K562 (cell line): ENCODE data around the gene SOX12. TPM values are rescaled to one million over a fixed set of nuclear protein-coding genes. Genes with fewer than 3 reads are reported as not detected.

ENCODE experiments used
- CHD4 ChIP-seq: fragments of 200-600 bp; sonication (generic); IDR thresholded peaks from 3 replicates; pipeline ENCODE4 v1.6.1; 2012; ENCODE audit warnings: low read depth, mild to moderate bottlenecking, mixed read lengths, low read length, inconsistent platforms; ENCODE audit not compliant: insufficient read depth, insufficient replicate concordance, poor library complexity, severe bottlenecking
- COPS2 ChIP-seq: fragments of 450-650 bp; conservative IDR thresholded peaks from 2 replicates; pipeline ENCODE4 v1.6.1; 2016; ENCODE audit warnings: mild to moderate bottlenecking, moderate library complexity
- FOXM1 ChIP-seq, 2 experiments: fragments of 450-650 bp in 1 of 2; sonication (generic) in 1 of 2; formaldehyde crosslinking in 1 of 2; IDR thresholded peaks; 2 replicates each; pipeline versions ENCODE4 v1.6.1 to v1.9.0; 2017 to 2022; ENCODE audit warnings: low read depth in 2 of 2, mild to moderate bottlenecking in 2 of 2, missing genetic modification reagents in 1 of 2, moderate library complexity in 1 of 2
- JUNB ChIP-seq: fragments of 450-650 bp; formaldehyde crosslinking; conservative IDR thresholded peaks from 2 replicates; pipeline ENCODE4 v1.4.0; 2020; ENCODE audit warnings: mild to moderate bottlenecking
- MIER1 ChIP-seq: fragments of 450-650 bp; IDR thresholded peaks from 2 replicates; pipeline ENCODE4 v1.6.1; 2016; ENCODE audit warnings: antibody characterized with exemption, mild to moderate bottlenecking, low read depth
- NFXL1 ChIP-seq: fragments of 450-650 bp; formaldehyde crosslinking; IDR thresholded peaks from 2 replicates; pipeline ENCODE4 v1.4.0; 2021; ENCODE audit warnings: mild to moderate bottlenecking
- SMC3 ChIP-seq: conservative IDR thresholded peaks from 2 replicates; pipeline ENCODE4 v1.6.1; 2011; ENCODE audit warnings: low read depth, low read length, improper control_type of control experiment; ENCODE audit not compliant: insufficient read depth
- ZBTB34 ChIP-seq: fragments of 250-450 bp; sonication (Bioruptor Pico); IDR thresholded peaks from 2 replicates; pipeline ENCODE4 v1.8.0; 2021; ENCODE audit warnings: mild to moderate bottlenecking, moderate library complexity
- ZNF212 ChIP-seq: fragments of 450-650 bp; formaldehyde crosslinking; IDR thresholded peaks from 2 replicates; pipeline ENCODE4 v1.4.0; 2020; ENCODE audit warnings: mild to moderate bottlenecking
- polyA plus RNA-seq, 8 experiments: library from polyadenylated mRNA; depleted of rRNA in 4 of 8; stranded (reverse) in 5 of 8; unstranded in 3 of 8; fragments of >200 nt; fragmentation: Nextera tagmentation in 2 of 8; fragmentation: Illumina TruSeq in 1 of 8; extraction: Ambion mirVana in 2 of 8; extraction: Trizol in 1 of 8; gene quantifications; 2 replicates each; pipeline versions ENCODE4 v1.2.1 to v1.2.3, GENCODE V29; 2011 to 2014; ENCODE audit warnings: inconsistent platforms in 1 of 8, missing spikeins in 1 of 8
- total RNA-seq, 7 experiments: library from RNA; depleted of rRNA in 6 of 7; stranded (reverse); fragments of >200 nt in 6 of 7; fragmentation: Illumina TruSeq in 2 of 7; extraction: Trizol in 2 of 7; gene quantifications; 2 replicates each; pipeline versions ENCODE4 v1.2.1 to v1.2.3, GENCODE V29; 2011 to 2021; ENCODE audit warnings: low replicate concordance in 1 of 7
- TF ChIP-seq, protein P1 (sequence below), 2 experiments: fragments of 450-650 bp in 1 of 2; IDR thresholded peaks; 2 replicates each; pipeline ENCODE4 v1.6.1; 2011 to 2017; ENCODE audit warnings: low read depth in 2 of 2, antibody characterized with exemption in 1 of 2, borderline replicate concordance in 1 of 2, low read length in 1 of 2, mild to moderate bottlenecking in 1 of 2, mixed read lengths in 1 of 2; ENCODE audit not compliant: control insufficient read depth in 1 of 2
- TF ChIP-seq, protein P2 (sequence below): fragments of 450-650 bp; IDR thresholded peaks from 2 replicates; pipeline ENCODE4 v1.6.1; 2016; ENCODE audit warnings: borderline replicate concordance
- TF ChIP-seq, protein P3 (sequence below): fragments of 450-650 bp; IDR thresholded peaks from 2 replicates; pipeline ENCODE4 v1.6.1; 2016; ENCODE audit warnings: antibody characterized with exemption

Gene SOX12
- total and polyA plus RNA-seq, 9 of the 15 experiments (the other 6 are each of a cell fraction or from before 2014, with no cell fraction given) = 0.42 to 26.3 (median 2.6) TPM

DNA sequence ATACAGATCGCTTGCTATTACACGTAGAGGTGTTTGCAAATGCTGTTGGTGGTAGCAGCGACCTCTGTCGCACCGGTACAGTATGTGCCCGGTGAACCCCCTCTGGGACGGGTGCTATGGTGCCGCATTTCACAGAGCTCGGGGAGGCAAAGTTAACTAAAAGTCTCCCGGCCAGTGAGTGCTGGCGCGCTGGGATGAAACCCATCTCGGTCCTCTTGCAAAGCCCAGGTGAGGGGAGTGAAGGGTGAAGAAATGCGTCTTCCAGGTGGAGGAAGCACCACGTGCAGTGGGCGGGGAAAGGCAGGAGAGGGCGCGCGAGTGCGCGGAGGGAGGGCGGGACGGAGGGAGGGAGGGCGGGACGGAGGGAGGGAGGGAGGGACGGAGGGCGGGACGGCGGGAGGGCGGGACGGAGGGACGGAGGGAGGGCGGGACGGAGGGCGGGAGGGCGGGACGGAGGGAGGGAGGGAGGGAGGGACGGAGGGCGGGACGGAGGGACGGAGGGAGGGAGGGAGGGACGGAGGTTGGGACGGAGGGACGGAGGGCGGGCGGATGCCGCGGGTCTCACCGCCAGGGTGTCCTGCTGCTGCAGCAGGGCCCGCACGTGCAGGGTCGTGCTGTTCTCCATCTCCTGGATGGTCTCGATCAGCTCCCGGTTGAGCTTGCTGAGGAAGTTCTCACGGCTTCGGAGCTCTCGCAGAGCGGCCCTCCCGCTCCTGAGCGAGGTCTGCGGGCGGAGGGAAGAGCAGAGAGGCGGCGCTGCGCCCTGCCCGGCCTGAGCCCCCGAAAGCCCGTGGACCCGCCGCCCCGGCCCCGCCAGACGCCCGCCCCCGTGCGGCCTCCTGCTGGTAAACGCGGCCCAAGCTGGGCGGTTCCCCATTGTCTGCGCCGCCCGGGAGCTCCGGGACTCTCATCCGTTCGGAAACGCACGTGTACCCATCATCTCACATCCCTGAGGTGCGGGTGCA lies 46.5 kb upstream of the SOX12 start (continued):
- TF ChIP-seq, protein P1, sequence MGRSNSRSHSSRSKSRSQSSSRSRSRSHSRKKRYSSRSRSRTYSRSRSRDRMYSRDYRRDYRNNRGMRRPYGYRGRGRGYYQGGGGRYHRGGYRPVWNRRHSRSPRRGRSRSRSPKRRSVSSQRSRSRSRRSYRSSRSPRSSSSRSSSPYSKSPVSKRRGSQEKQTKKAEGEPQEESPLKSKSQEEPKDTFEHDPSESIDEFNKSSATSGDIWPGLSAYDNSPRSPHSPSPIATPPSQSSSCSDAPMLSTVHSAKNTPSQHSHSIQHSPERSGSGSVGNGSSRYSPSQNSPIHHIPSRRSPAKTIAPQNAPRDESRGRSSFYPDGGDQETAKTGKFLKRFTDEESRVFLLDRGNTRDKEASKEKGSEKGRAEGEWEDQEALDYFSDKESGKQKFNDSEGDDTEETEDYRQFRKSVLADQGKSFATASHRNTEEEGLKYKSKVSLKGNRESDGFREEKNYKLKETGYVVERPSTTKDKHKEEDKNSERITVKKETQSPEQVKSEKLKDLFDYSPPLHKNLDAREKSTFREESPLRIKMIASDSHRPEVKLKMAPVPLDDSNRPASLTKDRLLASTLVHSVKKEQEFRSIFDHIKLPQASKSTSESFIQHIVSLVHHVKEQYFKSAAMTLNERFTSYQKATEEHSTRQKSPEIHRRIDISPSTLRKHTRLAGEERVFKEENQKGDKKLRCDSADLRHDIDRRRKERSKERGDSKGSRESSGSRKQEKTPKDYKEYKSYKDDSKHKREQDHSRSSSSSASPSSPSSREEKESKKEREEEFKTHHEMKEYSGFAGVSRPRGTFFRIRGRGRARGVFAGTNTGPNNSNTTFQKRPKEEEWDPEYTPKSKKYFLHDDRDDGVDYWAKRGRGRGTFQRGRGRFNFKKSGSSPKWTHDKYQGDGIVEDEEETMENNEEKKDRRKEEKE (IDR thresholded peaks at IDR 0.05; ENCODE audit: borderline replicate concordance in 1 of 2, control insufficient read depth in 1 of 2, low read depth in 2 of 2, low read length in 1 of 2) = no peak
- TF ChIP-seq ZNF212 (CRISPR knock-in tag) (no peak), COPS2 (no peak), MIER1 (no peak), JUNB (CRISPR knock-in tag) (no peak), NFXL1 (CRISPR knock-in tag) (no peak), ZBTB34 (CRISPR knock-in tag) (no peak), CHD4 (no peak), SMC3 (no peak), FOXM1 (IDR thresholded peaks at IDR 0.05; ENCODE audit: low read depth) (no peak), FOXM1 (CRISPR knock-in tag; IDR thresholded peaks at IDR 0.05; ENCODE audit: low read depth) (no peak)
- TF ChIP-seq, protein P2, sequence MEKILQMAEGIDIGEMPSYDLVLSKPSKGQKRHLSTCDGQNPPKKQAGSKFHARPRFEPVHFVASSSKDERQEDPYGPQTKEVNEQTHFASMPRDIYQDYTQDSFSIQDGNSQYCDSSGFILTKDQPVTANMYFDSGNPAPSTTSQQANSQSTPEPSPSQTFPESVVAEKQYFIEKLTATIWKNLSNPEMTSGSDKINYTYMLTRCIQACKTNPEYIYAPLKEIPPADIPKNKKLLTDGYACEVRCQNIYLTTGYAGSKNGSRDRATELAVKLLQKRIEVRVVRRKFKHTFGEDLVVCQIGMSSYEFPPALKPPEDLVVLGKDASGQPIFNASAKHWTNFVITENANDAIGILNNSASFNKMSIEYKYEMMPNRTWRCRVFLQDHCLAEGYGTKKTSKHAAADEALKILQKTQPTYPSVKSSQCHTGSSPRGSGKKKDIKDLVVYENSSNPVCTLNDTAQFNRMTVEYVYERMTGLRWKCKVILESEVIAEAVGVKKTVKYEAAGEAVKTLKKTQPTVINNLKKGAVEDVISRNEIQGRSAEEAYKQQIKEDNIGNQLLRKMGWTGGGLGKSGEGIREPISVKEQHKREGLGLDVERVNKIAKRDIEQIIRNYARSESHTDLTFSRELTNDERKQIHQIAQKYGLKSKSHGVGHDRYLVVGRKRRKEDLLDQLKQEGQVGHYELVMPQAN = no peak
- TF ChIP-seq, protein P3, sequence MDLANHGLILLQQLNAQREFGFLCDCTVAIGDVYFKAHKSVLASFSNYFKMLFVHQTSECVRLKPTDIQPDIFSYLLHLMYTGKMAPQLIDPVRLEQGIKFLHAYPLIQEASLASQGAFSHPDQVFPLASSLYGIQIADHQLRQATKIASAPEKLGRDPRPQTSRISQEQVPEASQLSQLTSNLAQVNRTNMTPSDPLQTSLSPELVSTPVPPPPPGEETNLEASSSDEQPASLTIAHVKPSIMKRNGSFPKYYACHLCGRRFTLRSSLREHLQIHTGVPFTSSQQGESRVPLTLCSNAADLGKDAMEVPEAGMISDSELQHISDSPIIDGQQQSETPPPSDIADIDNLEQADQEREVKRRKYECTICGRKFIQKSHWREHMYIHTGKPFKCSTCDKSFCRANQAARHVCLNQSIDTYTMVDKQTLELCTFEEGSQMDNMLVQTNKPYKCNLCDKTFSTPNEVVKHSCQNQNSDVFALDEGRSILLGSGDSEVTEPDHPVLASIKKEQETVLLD = no peak
- TF ChIP-seq, all 486 proteins: peak for 0
